HepG2 (cell line): ENCODE results near the gene EEF1A1. TPM values are rescaled to one million over a fixed set of nuclear protein-coding genes. Genes with fewer than 3 reads are reported as not detected.
A peak's percentile ranks its signal among the peaks of the same experiment; 100 is the strongest.

Experiments
- CBX5 ChIP-seq: sonication (generic); formaldehyde crosslinking; IDR thresholded peaks from 2 replicates; pipeline ENCODE4 v1.4.0; 2020; ENCODE audit warnings: missing genetic modification reagents, borderline replicate concordance
- EP300 ChIP-seq, 3 experiments: sonication (generic) in 1 of 3; formaldehyde crosslinking in 1 of 3; IDR thresholded peaks; 2 replicates each; pipeline versions ENCODE4 v1.5.1 to v1.6.1; 2011 to 2020; ENCODE audit warnings: low read depth in 2 of 3, low read length in 2 of 3, borderline replicate concordance in 1 of 3, improper control_type of control experiment in 1 of 3, mild to moderate bottlenecking in 1 of 3, missing genetic modification reagents in 1 of 3, moderate library complexity in 1 of 3
- GTF3A ChIP-seq: sonication (generic); formaldehyde crosslinking; conservative IDR thresholded peaks from 2 replicates; pipeline ENCODE4 v1.4.0; 2020; ENCODE audit warnings: mild to moderate bottlenecking, missing genetic modification reagents
- MNT ChIP-seq: fragments of 450-650 bp; IDR thresholded peaks from 2 replicates; pipeline ENCODE4 v1.6.1; 2016
- POGZ ChIP-seq: sonication (generic); formaldehyde crosslinking; IDR thresholded peaks from 2 replicates; pipeline ENCODE4 v1.4.0; 2020; ENCODE audit warnings: mild to moderate bottlenecking, missing genetic modification reagents
- POLR2AphosphoS2 ChIP-seq: IDR thresholded peaks from 2 replicates; pipeline ENCODE4 v1.6.1; 2011; ENCODE audit warnings: low read depth, low read length, improper control_type of control experiment
- RBAK ChIP-seq: sonication (generic); formaldehyde crosslinking; IDR thresholded peaks from 2 replicates; pipeline ENCODE4 v1.5.1; 2020; ENCODE audit warnings: mild to moderate bottlenecking, missing genetic modification reagents
- STAT5B ChIP-seq: sonication (generic); formaldehyde crosslinking; IDR thresholded peaks from 2 replicates; pipeline ENCODE4 v1.4.0; 2020; ENCODE audit warnings: missing genetic modification reagents
- WIZ ChIP-seq: sonication (generic); formaldehyde crosslinking; IDR thresholded peaks from 2 replicates; pipeline ENCODE4 v1.5.1; 2020; ENCODE audit warnings: mild to moderate bottlenecking, missing genetic modification reagents
- ZBTB43 ChIP-seq: sonication (generic); formaldehyde crosslinking; conservative IDR thresholded peaks from 2 replicates; pipeline ENCODE4 v1.4.0; 2020; ENCODE audit warnings: missing genetic modification reagents
- ZEB1 ChIP-seq: IDR thresholded peaks from 2 replicates; pipeline ENCODE4 v1.6.1; 2012; ENCODE audit warnings: mild to moderate bottlenecking, low read depth, inconsistent platforms; ENCODE audit not compliant: insufficient replicate concordance
- ZFP62 ChIP-seq: sonication (generic); formaldehyde crosslinking; IDR thresholded peaks from 2 replicates; pipeline ENCODE4 v1.4.0; 2020; ENCODE audit warnings: missing genetic modification reagents
- ZNF292 ChIP-seq: sonication (generic); formaldehyde crosslinking; IDR thresholded peaks from 2 replicates; pipeline ENCODE4 v1.8.1; 2022; ENCODE audit warnings: mild to moderate bottlenecking, low read depth, missing genetic modification reagents, borderline replicate concordance
- ZNF614 ChIP-seq: IDR thresholded peaks from 2 replicates; pipeline ENCODE4 v1.6.1; 2018; ENCODE audit warnings: missing biosample characterization, missing genetic modification reagents, inconsistent platforms, borderline replicate concordance
- polyA plus RNA-seq, 8 experiments: library from polyadenylated mRNA; depleted of rRNA in 3 of 8; stranded (reverse) in 7 of 8; unstranded in 1 of 8; fragments of >200 nt; fragmentation: Illumina TruSeq in 4 of 8; extraction: Trizol in 4 of 8; gene quantifications; 2 replicates each; pipeline versions ENCODE4 v1.2.1 to v1.2.3, GENCODE V29; 2011 to 2016; ENCODE audit warnings: low read depth in 4 of 8, missing spikeins in 1 of 8, mixed read lengths in 1 of 8; ENCODE audit not compliant: insufficient read depth in 1 of 8
- total RNA-seq, 5 experiments: library from RNA; depleted of rRNA; stranded (reverse); fragments of >200 nt; fragmentation: Illumina TruSeq; extraction: Trizol; gene quantifications; 2 replicates each; pipeline ENCODE4 v1.2.3, GENCODE V29; 2016; ENCODE audit warnings: low read depth in 1 of 5
- TF ChIP-seq, protein P1 (sequence below): conservative IDR thresholded peaks from 2 replicates; pipeline ENCODE4 v1.6.1; 2018; ENCODE audit warnings: missing genetic modification reagents
- TF ChIP-seq, protein P2 (sequence below): sonication (generic); formaldehyde crosslinking; IDR thresholded peaks from 2 replicates; pipeline ENCODE4 v1.5.1; 2020; ENCODE audit warnings: missing genetic modification reagents, mild to moderate bottlenecking, borderline replicate concordance
- TF ChIP-seq, protein P3 (sequence below): sonication (generic); formaldehyde crosslinking; IDR thresholded peaks from 2 replicates; pipeline ENCODE4 v1.5.1; 2020; ENCODE audit warnings: missing genetic modification reagents, mild to moderate bottlenecking, borderline replicate concordance
- TF ChIP-seq, protein P4 (sequence below): sonication (generic); formaldehyde crosslinking; IDR thresholded peaks from 2 replicates; pipeline ENCODE4 v1.4.0; 2020; ENCODE audit warnings: missing genetic modification reagents
- TF ChIP-seq, protein P5 (sequence below): sonication (generic); formaldehyde crosslinking; IDR thresholded peaks from 2 replicates; pipeline ENCODE4 v1.5.1; 2020; ENCODE audit warnings: mild to moderate bottlenecking, missing genetic modification reagents, borderline replicate concordance

The EEF1A1 gene
- total and polyA plus RNA-seq, 2 of the 13 experiments (the other 11 are each of a cell fraction or from before 2014, with no cell fraction given) = 13,726 to 17,172 TPM

DNA sequence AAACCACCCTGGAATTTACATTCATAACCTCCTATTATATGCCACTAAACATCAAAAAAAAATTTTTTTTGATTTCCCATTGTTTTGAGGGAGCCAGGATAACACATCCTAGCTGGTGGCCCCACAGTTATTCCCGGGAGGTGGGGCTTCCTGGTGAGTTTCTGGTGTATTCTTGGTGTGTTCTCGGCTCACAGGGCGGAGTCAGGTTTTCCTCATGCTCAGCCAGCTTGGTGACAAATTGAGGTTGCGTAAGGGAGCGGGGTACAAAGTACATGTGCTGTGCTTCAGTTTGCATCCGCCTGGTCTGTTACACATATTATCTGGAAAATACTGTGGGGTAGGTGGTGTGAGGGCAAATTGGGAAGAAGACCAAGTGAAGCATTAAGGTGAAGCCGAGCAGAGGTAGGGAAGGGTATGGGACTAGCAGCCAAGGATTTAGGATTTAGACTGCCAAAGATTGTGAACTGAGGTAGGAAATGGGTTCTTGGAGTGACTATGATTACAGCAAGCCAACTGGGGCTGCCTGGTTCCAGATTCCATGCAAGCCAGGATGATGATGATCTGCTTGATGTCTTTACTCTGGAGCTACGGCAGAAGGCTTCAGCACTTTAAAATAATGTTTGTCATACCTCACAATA is 46.2 kb upstream of the EEF1A1 start (continued):
- TF ChIP-seq, protein P1, sequence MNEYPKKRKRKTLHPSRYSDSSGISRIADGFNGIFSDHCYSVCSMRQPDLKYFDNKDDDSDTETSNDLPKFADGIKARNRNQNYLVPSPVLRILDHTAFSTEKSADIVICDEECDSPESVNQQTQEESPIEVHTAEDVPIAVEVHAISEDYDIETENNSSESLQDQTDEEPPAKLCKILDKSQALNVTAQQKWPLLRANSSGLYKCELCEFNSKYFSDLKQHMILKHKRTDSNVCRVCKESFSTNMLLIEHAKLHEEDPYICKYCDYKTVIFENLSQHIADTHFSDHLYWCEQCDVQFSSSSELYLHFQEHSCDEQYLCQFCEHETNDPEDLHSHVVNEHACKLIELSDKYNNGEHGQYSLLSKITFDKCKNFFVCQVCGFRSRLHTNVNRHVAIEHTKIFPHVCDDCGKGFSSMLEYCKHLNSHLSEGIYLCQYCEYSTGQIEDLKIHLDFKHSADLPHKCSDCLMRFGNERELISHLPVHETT = 0 out of 2 replicates have a peak, but pooled peaks have one; percentile 34
- TF ChIP-seq ZBTB43 (CRISPR knock-in tag) = peak; percentile 57; the same call in 1 of the 2 replicates
- peak; percentile 77 to 83; a peak in 3 of 4 replicates for TF ChIP-seq EP300 (IDR thresholded peaks at IDR 0.05; ENCODE audit: low read depth in 2 of 2, low read length in 2 of 2)
- TF ChIP-seq EP300 (CRISPR knock-in tag; IDR thresholded peaks at IDR 0.05; ENCODE audit: borderline replicate concordance) = peak; percentile 74; the same call in 1 of the 2 replicates
- TF ChIP-seq, protein P2, sequence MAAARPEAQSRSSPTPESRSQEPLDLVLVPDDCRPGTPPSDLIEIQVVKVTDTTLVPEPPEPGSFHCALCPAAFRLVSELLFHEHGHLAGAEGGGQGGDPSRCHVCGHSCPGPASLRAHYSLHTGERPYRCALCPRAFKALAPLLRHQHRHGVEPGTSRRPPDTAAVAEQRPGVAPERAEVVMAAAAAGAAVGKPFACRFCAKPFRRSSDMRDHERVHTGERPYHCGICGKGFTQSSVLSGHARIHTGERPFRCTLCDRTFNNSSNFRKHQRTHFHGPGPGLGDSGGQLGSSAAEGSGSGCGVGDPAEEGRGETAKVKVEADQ (CRISPR knock-in tag) = peak; percentile 59
- no peak; the same call in 1 of the 2 replicates for TF ChIP-seq WIZ
- TF ChIP-seq, protein P3, sequence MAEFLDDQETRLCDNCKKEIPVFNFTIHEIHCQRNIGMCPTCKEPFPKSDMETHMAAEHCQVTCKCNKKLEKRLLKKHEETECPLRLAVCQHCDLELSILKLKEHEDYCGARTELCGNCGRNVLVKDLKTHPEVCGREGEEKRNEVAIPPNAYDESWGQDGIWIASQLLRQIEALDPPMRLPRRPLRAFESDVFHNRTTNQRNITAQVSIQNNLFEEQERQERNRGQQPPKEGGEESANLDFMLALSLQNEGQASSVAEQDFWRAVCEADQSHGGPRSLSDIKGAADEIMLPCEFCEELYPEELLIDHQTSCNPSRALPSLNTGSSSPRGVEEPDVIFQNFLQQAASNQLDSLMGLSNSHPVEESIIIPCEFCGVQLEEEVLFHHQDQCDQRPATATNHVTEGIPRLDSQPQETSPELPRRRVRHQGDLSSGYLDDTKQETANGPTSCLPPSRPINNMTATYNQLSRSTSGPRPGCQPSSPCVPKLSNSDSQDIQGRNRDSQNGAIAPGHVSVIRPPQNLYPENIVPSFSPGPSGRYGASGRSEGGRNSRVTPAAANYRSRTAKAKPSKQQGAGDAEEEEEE = no peak
- TF ChIP-seq, protein P4, sequence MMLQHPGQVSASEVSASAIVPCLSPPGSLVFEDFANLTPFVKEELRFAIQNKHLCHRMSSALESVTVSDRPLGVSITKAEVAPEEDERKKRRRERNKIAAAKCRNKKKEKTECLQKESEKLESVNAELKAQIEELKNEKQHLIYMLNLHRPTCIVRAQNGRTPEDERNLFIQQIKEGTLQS (CRISPR knock-in tag) = peak; percentile 66
- TF ChIP-seq ZFP62 (CRISPR knock-in tag) = no peak
- peak; percentile 91 for TF ChIP-seq POGZ (CRISPR knock-in tag)
- TF ChIP-seq ZEB1 = peak; percentile 58
- peak; percentile 81; the same call in 1 of the 2 replicates for TF ChIP-seq ZNF614
- TF ChIP-seq ZNF292 (CRISPR knock-in tag) = peak; percentile 71; the same call in 1 of the 2 replicates
- peak; percentile 90; the same call in 1 of the 2 replicates for TF ChIP-seq CBX5 (CRISPR knock-in tag)
- no peak for TF ChIP-seq POLR2AphosphoS2
- TF ChIP-seq, protein P5, sequence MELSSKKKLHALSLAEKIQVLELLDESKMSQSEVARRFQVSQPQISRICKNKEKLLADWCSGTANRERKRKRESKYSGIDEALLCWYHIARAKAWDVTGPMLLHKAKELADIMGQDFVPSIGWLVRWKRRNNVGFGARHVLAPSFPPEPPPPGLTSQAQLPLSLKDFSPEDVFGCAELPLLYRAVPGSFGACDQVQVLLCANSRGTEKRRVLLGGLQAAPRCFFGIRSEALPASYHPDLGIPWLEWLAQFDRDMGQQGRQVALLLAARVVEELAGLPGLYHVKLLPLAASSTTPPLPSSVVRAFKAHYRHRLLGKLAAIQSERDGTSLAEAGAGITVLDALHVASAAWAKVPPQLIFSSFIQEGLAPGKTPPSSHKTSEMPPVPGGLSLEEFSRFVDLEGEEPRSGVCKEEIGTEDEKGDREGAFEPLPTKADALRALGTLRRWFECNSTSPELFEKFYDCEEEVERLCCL (CRISPR knock-in tag) = no peak
- TF ChIP-seq STAT5B (CRISPR knock-in tag) = 0 out of 2 replicates have a peak, but pooled peaks have one; percentile 40
- TF ChIP-seq MNT = peak; percentile 44
- TF ChIP-seq RBAK (CRISPR knock-in tag) = no peak
- TF ChIP-seq GTF3A (CRISPR knock-in tag) = 0 out of 2 replicates have a peak, but pooled peaks have one; percentile 66
